Esophagus muscularis mucosa (tissue), 2 donors: ENCODE measurements around the gene ABTB1.

ENCODE experiments used
- POLR2A ChIP-seq: fragments of 450-650 bp; IDR thresholded peaks from one replicate; pipeline ENCODE4 v1.6.1; 2017; ENCODE audit warnings: antibody characterized with exemption, moderate library complexity, mild to moderate bottlenecking, low read depth
- POLR2AphosphoS5 ChIP-seq, 2 donors: sonication (generic); formaldehyde crosslinking; IDR thresholded peaks; one replicate each; pipeline ENCODE4 v1.6.1; 2017; ENCODE audit warnings: antibody characterized with exemption in 2 of 2

DNA sequence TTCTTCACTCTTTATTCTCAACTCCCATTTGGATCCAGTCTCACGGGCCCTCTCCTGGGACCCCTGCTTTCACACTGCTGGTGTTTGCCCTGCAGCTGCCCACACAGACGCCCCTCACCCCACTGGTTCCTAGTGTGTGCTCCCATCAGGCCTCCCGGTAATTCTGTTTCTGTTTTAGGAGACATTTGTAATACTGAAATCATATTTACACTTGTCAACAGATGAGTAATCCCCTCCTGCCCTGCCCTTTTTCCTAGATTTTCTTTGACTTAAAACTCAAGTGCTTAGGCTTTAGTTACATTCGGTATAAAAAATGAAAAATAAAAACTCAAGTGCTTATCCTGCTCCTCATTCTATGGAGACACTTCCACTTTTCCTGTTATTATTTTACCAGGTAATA is 18.4 kb upstream of the ABTB1 start:
- TF ChIP-seq POLR2A (no peak), POLR2AphosphoS5 (IDR thresholded peaks at IDR 0.05) (no peak)
